DOHH2 (cell line): ENCODE measurements around the gene CRTC2.

Experiments
- H3F3A ChIP-seq: fragments of 200-600 bp; sonication (generic), shearing (Covaris generic); 2 replicates; pipeline ENCODE4 v1.6.0; 2016; ENCODE audit warnings: antibody characterized with exemption, mild to moderate bottlenecking; ENCODE audit not compliant: control insufficient read depth, insufficient read depth
- H3K27ac ChIP-seq: fragments of 200-600 bp; sonication (generic); 2 replicates; pipeline ENCODE4 v1.5.1; 2014; ENCODE audit warnings: low read depth, mild to moderate bottlenecking, low read length, moderate library complexity
- H3K27me3 ChIP-seq: fragments of 200-600 bp; sonication (generic); 2 replicates; pipeline ENCODE4 v1.6.1; 2014; ENCODE audit warnings: mild to moderate bottlenecking, low read length, mixed read lengths; ENCODE audit not compliant: control insufficient read depth
- H3K36me3 ChIP-seq: fragments of 200-600 bp; sonication (generic); 2 replicates; pipeline ENCODE4 v1.6.1; 2014; ENCODE audit warnings: mild to moderate bottlenecking, low read length, moderate library complexity, mixed read lengths; ENCODE audit not compliant: control insufficient read depth
- H3K4me1 ChIP-seq: fragments of 200-600 bp; sonication (generic); 2 replicates; pipeline ENCODE4 v1.6.1; 2014; ENCODE audit warnings: mild to moderate bottlenecking, low read length, mixed read lengths; ENCODE audit not compliant: control insufficient read depth
- H3K4me2 ChIP-seq: fragments of 200-600 bp; sonication (generic); 2 replicates; pipeline ENCODE4 v1.6.0; 2014; ENCODE audit warnings: mild to moderate bottlenecking, low read length, moderate library complexity
- H3K4me3 ChIP-seq: fragments of 200-600 bp; sonication (generic); 2 replicates; pipeline ENCODE4 v1.5.1; 2014; ENCODE audit warnings: mild to moderate bottlenecking, low read length, mixed read lengths
- H3K79me2 ChIP-seq: fragments of 200-600 bp; sonication (generic); 2 replicates; pipeline ENCODE4 v1.6.1; 2014; ENCODE audit warnings: mild to moderate bottlenecking, low read length, mixed read lengths; ENCODE audit not compliant: control insufficient read depth
- H3K9me2 ChIP-seq: fragments of 200-600 bp; sonication (generic); replicated peaks from 2 replicates; pipeline ENCODE4 v1.6.1; 2014; ENCODE audit warnings: mild to moderate bottlenecking, low read length, mixed read lengths; ENCODE audit not compliant: control insufficient read depth
- H3K9me3 ChIP-seq: fragments of 200-600 bp; sonication (generic); 2 replicates; pipeline ENCODE4 v1.6.1; 2014; ENCODE audit warnings: antibody characterized with exemption, low read length, mixed read lengths; ENCODE audit not compliant: control insufficient read depth, insufficient read depth
- H4K20me1 ChIP-seq: fragments of 200-600 bp; sonication (generic); 2 replicates; pipeline ENCODE4 v1.6.0; 2014; ENCODE audit warnings: low read depth, mild to moderate bottlenecking, antibody characterized with exemption, low read length, moderate library complexity; ENCODE audit not compliant: control insufficient read depth, insufficient read depth
- EZH2phosphoT487 ChIP-seq: fragments of 200-600 bp; sonication (generic); IDR thresholded peaks from 2 replicates; pipeline ENCODE4 v1.6.1; 2017; ENCODE audit warnings: borderline replicate concordance, mild to moderate bottlenecking, antibody characterized with exemption, low read length, moderate library complexity, mixed read lengths
- TF ChIP-seq, protein P1 (sequence below): fragments of 200-600 bp; sonication (generic); IDR thresholded peaks from one replicate; pipeline ENCODE4 v1.5.1; 2014; ENCODE audit warnings: antibody characterized with exemption, mild to moderate bottlenecking, low read depth, low read length; ENCODE audit not compliant: poor library complexity, severe bottlenecking

Gene CRTC2

DNA sequence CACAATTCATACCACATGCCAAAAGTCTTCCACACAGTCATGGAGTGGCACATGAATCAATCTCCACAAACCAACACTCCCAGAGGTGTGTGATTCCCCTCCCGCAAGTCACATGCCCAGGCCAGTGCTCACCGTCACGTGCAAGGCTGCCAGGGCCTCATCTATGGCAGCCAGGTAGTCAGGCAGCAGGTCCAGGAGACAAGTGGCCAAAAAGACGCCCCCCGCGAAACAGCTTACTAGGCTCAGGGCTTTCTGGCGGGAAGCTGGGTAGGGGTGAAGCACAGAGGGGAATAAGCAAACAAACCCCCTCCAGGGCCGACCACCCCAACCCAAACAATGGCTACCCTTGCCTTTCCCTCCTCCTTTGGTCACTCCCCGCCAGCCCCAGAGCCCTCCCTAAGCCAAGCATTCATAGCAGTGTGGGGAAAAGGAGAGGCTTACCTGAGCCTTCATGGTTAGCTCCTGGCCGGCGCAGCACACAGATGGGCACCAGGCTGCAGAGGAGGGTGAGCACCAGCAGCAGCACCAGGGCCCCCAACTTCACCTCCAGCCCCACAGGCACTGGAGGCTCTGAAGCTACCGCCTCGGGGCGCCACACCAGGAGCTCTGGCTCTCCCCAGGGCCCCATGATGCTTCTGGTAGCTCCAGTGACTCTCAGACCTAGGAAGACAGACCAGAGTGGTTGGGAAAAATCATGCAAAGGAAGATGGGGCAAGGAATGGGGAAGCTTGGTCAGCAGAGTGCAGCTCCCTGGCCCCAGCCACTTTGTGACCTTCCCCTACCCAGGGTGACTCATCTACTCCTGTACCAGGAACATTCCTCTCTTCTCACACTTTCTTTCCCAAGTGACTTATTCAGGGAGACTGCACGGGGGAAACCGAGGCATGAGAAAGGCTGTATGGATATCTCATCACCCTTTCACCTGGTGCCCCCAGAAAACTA lies 3.9 kb upstream of the CRTC2 start:
- Histone ChIP-seq H3K9me3 (no peaks in the 10 kb centered on the region), H3K36me3 (peaks cover 54% of the 10 kb centered on the region), H3K4me3 (peak overlapping the region; percentile 84), H3K4me2 (peak overlapping the region; percentile 83), H3F3A (peaks cover 14% of the 10 kb centered on the region), H3K4me1 (peaks cover 52% of the 10 kb centered on the region), H3K27me3 (no peaks in the 10 kb centered on the region), H4K20me1 (no peaks in the 10 kb centered on the region), H3K9me2 (no peaks in the 10 kb centered on the region), H3K79me2 (peaks cover 64% of the 10 kb centered on the region), H3K27ac (peak overlapping the region; percentile 59)
- TF ChIP-seq, protein P1, sequence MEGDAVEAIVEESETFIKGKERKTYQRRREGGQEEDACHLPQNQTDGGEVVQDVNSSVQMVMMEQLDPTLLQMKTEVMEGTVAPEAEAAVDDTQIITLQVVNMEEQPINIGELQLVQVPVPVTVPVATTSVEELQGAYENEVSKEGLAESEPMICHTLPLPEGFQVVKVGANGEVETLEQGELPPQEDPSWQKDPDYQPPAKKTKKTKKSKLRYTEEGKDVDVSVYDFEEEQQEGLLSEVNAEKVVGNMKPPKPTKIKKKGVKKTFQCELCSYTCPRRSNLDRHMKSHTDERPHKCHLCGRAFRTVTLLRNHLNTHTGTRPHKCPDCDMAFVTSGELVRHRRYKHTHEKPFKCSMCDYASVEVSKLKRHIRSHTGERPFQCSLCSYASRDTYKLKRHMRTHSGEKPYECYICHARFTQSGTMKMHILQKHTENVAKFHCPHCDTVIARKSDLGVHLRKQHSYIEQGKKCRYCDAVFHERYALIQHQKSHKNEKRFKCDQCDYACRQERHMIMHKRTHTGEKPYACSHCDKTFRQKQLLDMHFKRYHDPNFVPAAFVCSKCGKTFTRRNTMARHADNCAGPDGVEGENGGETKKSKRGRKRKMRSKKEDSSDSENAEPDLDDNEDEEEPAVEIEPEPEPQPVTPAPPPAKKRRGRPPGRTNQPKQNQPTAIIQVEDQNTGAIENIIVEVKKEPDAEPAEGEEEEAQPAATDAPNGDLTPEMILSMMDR: no peak

DNA sequence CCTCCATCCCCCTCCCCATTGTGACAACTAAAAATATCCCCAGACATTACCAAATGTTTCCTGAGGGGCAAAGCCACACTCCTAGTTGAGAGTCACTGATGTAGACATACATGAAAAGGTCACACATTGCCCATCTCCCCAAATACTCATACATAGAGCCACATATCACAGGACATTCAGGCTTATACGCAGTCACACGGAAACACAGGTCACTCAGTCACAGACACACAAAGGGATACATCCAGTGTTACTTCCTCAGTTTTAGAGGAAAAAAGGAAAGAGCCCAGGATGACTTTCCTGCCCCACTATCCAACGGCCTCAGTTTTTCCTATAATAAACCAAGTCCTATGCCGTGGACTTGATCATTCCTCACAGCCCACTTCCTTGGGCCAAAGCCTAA lies 3.0 kb upstream of the CRTC2 start:
- Histone ChIP-seq H4K20me1 (no peaks in the 10 kb centered on the region), H3K36me3 (peaks cover 52% of the 10 kb centered on the region), H3K4me3 (peak overlapping the region; percentile 84; the same call in 1 of the 2 replicates), H3K79me2 (peaks cover 67% of the 10 kb centered on the region), H3K4me2 (peak overlapping the region; percentile 83), H3F3A (peaks cover 9% of the 10 kb centered on the region), H3K9me3 (no peaks in the 10 kb centered on the region), H3K4me1 (peaks cover 59% of the 10 kb centered on the region), H3K27ac (no peak overlapping the region), H3K27me3 (no peaks in the 10 kb centered on the region), H3K9me2 (no peaks in the 10 kb centered on the region)
- no peak for TF ChIP-seq EZH2phosphoT487
- TF ChIP-seq, protein P1: no peak

DNA sequence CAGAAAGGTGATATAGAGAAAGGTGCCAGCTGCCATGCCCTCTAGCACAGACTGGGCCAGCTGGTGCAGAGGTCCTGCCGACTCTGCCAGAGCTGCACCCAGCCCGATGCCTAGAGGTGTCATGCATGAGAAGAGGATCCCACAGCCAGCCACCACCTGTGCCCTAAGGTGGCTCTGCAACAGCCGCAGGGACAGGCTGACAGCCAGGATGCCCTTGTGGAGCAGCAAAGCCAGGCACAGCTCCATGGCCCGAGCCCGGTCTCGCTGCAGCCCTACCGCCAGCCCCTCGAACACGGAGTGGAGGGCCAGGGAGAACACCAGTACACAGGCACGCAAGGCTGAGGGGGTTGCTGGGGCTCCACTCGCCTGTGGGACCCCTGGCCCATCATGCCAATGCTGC lies 1.8 kb upstream of the CRTC2 start:
- H3K9me2 ChIP-seq: no peaks in the 10 kb centered on the region
- no peak overlapping the region for H3K4me3 ChIP-seq
- H3K79me2 ChIP-seq: peaks cover 68% of the 10 kb centered on the region
- no peak overlapping the region for H3K27ac ChIP-seq
- peaks cover 59% of the 10 kb centered on the region for H3K4me1 ChIP-seq
- no peaks in the 10 kb centered on the region for H3K27me3 ChIP-seq
- H3K9me3 ChIP-seq: no peaks in the 10 kb centered on the region
- H3K36me3 ChIP-seq: peaks cover 60% of the 10 kb centered on the region
- peaks cover 3% of the 10 kb centered on the region; the same call in 1 of the 2 replicates for H3F3A ChIP-seq
- H3K4me2 ChIP-seq: no peak overlapping the region
- peaks cover 7% of the 10 kb centered on the region; the same call in 1 of the 2 replicates for H4K20me1 ChIP-seq
- TF ChIP-seq, protein P1: no peak
- TF ChIP-seq EZH2phosphoT487: no peak
